Keratinocyte (primary cell): Measurements from ENCODE around the gene LZTS2.

Experiments used
- EZH2 ChIP-seq: IDR thresholded peaks from one replicate; pipeline ENCODE4 v1.6.1; 2012; ENCODE audit warnings: inconsistent platforms, mild to moderate bottlenecking, low read length, moderate library complexity
- TF ChIP-seq, protein P1 (sequence below), 3 experiments: IDR thresholded peaks in 1 of 3; conservative IDR thresholded peaks in 1 of 3; optimal IDR thresholded peaks in 1 of 3; 2 replicates in 2 of 3; 3 replicates in 1 of 3; pipeline versions ENCODE3 to v1.5.1; 2011; ENCODE audit warnings: low read length in 3 of 3, mild to moderate bottlenecking in 3 of 3, moderate library complexity in 2 of 3, control low read depth in 1 of 3, inconsistent platforms in 1 of 3; ENCODE audit not compliant: insufficient read depth in 2 of 3; ENCODE audit errors: extremely low read depth in 1 of 3

DNA sequence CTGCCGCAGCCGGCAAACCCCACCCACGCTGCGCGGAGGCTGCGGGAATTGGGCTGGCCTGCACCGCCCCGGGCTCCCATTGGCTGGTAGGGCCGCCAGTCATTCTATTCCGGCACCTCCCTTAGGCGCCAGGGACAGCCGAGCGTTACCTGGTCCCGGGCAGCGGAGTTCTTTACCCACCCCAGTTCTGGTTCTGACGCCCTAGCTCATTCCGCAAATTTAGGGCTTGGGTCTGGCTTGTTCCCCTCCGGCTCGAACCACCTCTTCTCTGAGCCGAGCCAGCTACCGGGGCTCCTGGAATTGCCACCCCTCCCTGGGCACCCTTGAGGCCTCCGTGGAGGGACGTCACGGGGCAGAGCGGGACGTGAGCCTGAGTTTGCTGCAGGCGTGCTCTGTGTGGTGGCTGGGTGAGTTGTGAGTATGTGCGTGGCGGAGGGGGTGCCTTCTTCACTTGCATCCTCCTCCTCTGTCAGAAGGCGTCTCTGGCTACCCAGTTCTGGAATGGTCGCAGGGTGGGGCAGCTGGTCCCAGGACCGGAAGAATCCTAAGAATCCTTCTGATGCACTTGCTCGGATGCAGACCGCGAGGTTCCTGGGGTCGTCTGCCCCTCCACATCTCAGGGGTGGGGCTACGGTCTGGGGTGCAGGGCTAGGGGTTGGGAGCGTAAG is 31.7 kb downstream of the LZTS2 start, which contains the start of the genes PDZD7 and SFXN3:
- TF ChIP-seq, protein P1, sequence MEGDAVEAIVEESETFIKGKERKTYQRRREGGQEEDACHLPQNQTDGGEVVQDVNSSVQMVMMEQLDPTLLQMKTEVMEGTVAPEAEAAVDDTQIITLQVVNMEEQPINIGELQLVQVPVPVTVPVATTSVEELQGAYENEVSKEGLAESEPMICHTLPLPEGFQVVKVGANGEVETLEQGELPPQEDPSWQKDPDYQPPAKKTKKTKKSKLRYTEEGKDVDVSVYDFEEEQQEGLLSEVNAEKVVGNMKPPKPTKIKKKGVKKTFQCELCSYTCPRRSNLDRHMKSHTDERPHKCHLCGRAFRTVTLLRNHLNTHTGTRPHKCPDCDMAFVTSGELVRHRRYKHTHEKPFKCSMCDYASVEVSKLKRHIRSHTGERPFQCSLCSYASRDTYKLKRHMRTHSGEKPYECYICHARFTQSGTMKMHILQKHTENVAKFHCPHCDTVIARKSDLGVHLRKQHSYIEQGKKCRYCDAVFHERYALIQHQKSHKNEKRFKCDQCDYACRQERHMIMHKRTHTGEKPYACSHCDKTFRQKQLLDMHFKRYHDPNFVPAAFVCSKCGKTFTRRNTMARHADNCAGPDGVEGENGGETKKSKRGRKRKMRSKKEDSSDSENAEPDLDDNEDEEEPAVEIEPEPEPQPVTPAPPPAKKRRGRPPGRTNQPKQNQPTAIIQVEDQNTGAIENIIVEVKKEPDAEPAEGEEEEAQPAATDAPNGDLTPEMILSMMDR (optimal IDR thresholded peaks at IDR 0.05 in 1 of 3, IDR thresholded peaks at IDR 0.05 in 1 of 3, conservative IDR thresholded peaks at IDR 0.05 in 1 of 3; ENCODE audit: extremely low read depth in 1 of 3, insufficient read depth in 2 of 3, low read length in 3 of 3), result no peak
- TF ChIP-seq EZH2, result no peak
